ENCODE measurements around the gene LST1.

DNA sequence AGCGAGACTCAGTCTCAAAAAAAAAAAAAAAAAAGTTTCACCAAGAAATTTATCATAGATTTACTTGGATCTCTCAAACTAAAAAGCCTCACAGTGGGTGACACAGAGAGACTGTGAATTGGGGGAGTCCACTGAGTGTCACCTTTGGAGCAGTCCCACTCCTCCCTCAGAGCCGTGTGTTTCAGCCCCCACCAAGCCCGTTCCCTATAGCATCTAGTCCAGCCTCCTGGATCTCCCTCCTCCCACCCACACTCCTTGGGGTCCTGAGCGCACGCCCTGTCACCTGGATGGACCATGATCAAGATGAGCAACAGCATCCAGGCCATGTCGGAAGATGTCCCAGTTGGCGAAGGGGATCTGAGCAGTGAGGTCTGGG, 6.3 kb downstream of the LST1 start:
- TF ChIP-seq SRF (IDR thresholded peaks at IDR 0.05; ENCODE audit: low read depth) (no peak), ZFX (IDR thresholded peaks at IDR 0.05) (no peak), RAD21 (IDR thresholded peaks at IDR 0.05; ENCODE audit: low read depth) (no peak), SIN3A (IDR thresholded peaks at IDR 0.05; ENCODE audit: low read depth) (no peak), POLR2A (IDR thresholded peaks at IDR 0.05; ENCODE audit: borderline replicate concordance, extremely low read depth, insufficient read depth, insufficient read length) (no peak), EZH2 (IDR thresholded peaks at IDR 0.05) (no peak), SP1 (IDR thresholded peaks at IDR 0.05; ENCODE audit: low read depth) (no peak)
- TF ChIP-seq, protein P1, sequence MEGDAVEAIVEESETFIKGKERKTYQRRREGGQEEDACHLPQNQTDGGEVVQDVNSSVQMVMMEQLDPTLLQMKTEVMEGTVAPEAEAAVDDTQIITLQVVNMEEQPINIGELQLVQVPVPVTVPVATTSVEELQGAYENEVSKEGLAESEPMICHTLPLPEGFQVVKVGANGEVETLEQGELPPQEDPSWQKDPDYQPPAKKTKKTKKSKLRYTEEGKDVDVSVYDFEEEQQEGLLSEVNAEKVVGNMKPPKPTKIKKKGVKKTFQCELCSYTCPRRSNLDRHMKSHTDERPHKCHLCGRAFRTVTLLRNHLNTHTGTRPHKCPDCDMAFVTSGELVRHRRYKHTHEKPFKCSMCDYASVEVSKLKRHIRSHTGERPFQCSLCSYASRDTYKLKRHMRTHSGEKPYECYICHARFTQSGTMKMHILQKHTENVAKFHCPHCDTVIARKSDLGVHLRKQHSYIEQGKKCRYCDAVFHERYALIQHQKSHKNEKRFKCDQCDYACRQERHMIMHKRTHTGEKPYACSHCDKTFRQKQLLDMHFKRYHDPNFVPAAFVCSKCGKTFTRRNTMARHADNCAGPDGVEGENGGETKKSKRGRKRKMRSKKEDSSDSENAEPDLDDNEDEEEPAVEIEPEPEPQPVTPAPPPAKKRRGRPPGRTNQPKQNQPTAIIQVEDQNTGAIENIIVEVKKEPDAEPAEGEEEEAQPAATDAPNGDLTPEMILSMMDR (IDR thresholded peaks at IDR 0.05 in 2 of 3, conservative IDR thresholded peaks at IDR 0.05 in 1 of 3; ENCODE audit: borderline replicate concordance in 1 of 3, insufficient read depth in 1 of 3, low read depth in 2 of 3, low read length in 2 of 3): no peak
- TF ChIP-seq, protein P2, sequence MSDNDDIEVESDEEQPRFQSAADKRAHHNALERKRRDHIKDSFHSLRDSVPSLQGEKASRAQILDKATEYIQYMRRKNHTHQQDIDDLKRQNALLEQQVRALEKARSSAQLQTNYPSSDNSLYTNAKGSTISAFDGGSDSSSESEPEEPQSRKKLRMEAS (IDR thresholded peaks at IDR 0.05): no peak
- TF ChIP-seq, protein P3, sequence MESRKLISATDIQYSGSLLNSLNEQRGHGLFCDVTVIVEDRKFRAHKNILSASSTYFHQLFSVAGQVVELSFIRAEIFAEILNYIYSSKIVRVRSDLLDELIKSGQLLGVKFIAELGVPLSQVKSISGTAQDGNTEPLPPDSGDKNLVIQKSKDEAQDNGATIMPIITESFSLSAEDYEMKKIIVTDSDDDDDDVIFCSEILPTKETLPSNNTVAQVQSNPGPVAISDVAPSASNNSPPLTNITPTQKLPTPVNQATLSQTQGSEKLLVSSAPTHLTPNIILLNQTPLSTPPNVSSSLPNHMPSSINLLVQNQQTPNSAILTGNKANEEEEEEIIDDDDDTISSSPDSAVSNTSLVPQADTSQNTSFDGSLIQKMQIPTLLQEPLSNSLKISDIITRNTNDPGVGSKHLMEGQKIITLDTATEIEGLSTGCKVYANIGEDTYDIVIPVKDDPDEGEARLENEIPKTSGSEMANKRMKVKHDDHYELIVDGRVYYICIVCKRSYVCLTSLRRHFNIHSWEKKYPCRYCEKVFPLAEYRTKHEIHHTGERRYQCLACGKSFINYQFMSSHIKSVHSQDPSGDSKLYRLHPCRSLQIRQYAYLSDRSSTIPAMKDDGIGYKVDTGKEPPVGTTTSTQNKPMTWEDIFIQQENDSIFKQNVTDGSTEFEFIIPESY (IDR thresholded peaks at IDR 0.05; ENCODE audit: extremely low read depth, insufficient replicate concordance, low read length): no peak

All from HCT116 (cell line).